Prostate gland (tissue), 2 donors: ENCODE data around the gene INTS3. TPM values are rescaled to one million over a fixed set of nuclear protein-coding genes. Genes with fewer than 3 reads are reported as not detected.
"Not testable (repeated sequence)": the region's sequence is repeated elsewhere in the genome, so short reads cannot be mapped to it uniquely, and the experiment has no call there.

Experiments
- DNase-seq: peaks from one replicate; pipeline ENCODE4 v3.0.0-alpha.2; 2019; ENCODE audit warnings: low spot score
- H3K27ac ChIP-seq, 2 donors: fragments of 200-600 bp; sonication (generic); 2 replicates each; pipeline ENCODE4 v1.5.1; 2017 to 2019
- H3K27me3 ChIP-seq: fragments of 200-600 bp; sonication (generic); replicated peaks from 2 replicates; pipeline ENCODE4 v1.5.1; 2019; ENCODE audit not compliant: insufficient read depth
- H3K36me3 ChIP-seq, 2 donors: fragments of 200-600 bp; sonication (generic); 1 replicate in 1 of 2; 2 replicates in 1 of 2; pipeline versions ENCODE4 v1.5.1 to v1.8.1; 2017 to 2019
- H3K4me1 ChIP-seq: fragments of 200-600 bp; sonication (generic); replicated peaks from 2 replicates; pipeline ENCODE4 v1.5.1; 2019
- H3K4me3 ChIP-seq, 2 donors: fragments of 200-600 bp; sonication (generic); 2 replicates each; pipeline ENCODE4 v1.5.1; 2017 to 2019
- H3K9me3 ChIP-seq: fragments of 200-600 bp; sonication (generic); 2 replicates; pipeline ENCODE4 v1.5.1; 2017
- POLR2A ChIP-seq: fragments of 450-650 bp; IDR thresholded peaks from one replicate; pipeline ENCODE4 v1.6.1; 2016; ENCODE audit warnings: antibody characterized with exemption, mild to moderate bottlenecking
- POLR2AphosphoS5 ChIP-seq: sonication (generic); formaldehyde crosslinking; IDR thresholded peaks from one replicate; pipeline ENCODE4 v1.6.1; 2017; ENCODE audit warnings: antibody characterized with exemption
- WGBS: methylation state at CpG from one replicate; pipeline ENCODE4 v1.1.5; 2018; 5-methylcytosine and 5-hydroxymethylcytosine counted together
- intact Hi-C: fragments of 100-400 bp; cut with DNase I; formaldehyde crosslinking; loops from one replicate; pipeline ENCODE4 v1.14.2; 2022
- total RNA-seq, 2 donors: library from RNA; depleted of rRNA; stranded (reverse); fragments of >200 nt; gene quantifications; one replicate each; pipeline ENCODE4 v1.1.0, GENCODE V29; 2016
- TF ChIP-seq, protein P1 (sequence below), 4 experiments: fragments of 200-600 bp in 2 of 4; fragments of 450-650 bp in 2 of 4; sonication (generic) in 2 of 4; IDR thresholded peaks; 1 replicate in 3 of 4; 2 replicates in 1 of 4; pipeline ENCODE4 v1.5.1; 2016 to 2019; ENCODE audit warnings: antibody characterized with exemption in 4 of 4, mild to moderate bottlenecking in 2 of 4, moderate library complexity in 2 of 4

The INTS3 gene
- total RNA-seq, 2 donors from 2014 or later, result 26.1 to 70.0 TPM

DNA sequence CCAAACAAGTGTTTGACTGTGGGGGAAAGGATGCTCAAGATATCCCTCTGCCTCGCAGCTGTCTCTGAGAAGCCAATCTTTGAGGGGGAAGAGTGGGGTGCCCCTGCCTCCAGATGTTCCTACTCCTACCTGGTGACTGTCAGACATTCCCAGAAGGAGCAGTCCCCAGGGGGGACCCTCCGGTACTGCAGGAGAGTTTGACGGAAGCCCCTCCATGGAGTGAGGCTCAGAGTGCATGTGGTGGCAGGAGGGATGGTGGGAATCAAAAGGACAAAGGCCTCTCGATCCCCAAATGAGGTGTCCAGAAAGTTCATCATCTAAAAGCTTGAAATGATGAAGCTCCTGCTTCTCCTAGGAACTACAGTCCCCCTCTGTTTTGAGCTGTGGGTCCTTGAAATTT, 52.7 kb downstream of the INTS3 start:
- no peak for DNase-seq
- no peaks in the 10 kb centered on the region for H3K9me3 ChIP-seq
- H3K4me1 ChIP-seq, result peaks cover 7% of the 10 kb centered on the region
- intact Hi-C loops, result no loop called here
- no peak overlapping the region for H3K4me3 ChIP-seq
- H3K36me3 ChIP-seq, result no peaks in the 10 kb centered on the region
- TF ChIP-seq POLR2A (no peak), POLR2AphosphoS5 (no peak)
- TF ChIP-seq, protein P1, sequence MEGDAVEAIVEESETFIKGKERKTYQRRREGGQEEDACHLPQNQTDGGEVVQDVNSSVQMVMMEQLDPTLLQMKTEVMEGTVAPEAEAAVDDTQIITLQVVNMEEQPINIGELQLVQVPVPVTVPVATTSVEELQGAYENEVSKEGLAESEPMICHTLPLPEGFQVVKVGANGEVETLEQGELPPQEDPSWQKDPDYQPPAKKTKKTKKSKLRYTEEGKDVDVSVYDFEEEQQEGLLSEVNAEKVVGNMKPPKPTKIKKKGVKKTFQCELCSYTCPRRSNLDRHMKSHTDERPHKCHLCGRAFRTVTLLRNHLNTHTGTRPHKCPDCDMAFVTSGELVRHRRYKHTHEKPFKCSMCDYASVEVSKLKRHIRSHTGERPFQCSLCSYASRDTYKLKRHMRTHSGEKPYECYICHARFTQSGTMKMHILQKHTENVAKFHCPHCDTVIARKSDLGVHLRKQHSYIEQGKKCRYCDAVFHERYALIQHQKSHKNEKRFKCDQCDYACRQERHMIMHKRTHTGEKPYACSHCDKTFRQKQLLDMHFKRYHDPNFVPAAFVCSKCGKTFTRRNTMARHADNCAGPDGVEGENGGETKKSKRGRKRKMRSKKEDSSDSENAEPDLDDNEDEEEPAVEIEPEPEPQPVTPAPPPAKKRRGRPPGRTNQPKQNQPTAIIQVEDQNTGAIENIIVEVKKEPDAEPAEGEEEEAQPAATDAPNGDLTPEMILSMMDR (IDR thresholded peaks at IDR 0.05), result no peak
- WGBS, result 83% methylated on average over 4 of the region's 4 CpGs
- H3K27me3 ChIP-seq, result no peaks in the 10 kb centered on the region
- no peak overlapping the region for H3K27ac ChIP-seq

DNA sequence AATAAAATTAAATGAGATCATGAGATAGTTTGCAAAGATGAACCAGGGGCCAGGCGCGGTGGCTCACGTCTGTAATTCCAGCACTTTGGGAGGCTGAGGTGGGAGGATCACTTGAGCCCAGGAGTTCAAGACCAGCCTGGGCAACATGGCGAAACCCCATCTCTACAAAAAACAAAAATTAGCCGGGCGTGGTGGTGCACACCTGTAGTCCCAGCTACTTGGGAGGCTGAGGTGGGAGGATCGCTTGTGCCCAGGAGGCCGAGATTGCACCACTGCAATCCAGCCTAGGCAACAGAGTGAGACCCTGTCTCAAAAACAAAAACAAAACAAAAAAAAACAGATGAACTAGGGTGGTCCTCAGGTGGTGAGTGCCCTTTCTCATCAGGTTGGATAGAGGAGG, 54.8 kb downstream of the INTS3 start:
- DNase-seq, H3K9me3 ChIP-seq, intact Hi-C loops, H3K36me3 ChIP-seq, H3K4me1 ChIP-seq, H3K27me3 ChIP-seq, H3K4me3 ChIP-seq: not testable (repeated sequence)
- peak overlapping the region; percentile 93 to 99 for H3K27ac ChIP-seq
- 86% methylated on average over 8 of the region's 8 CpGs for whole genome bisulfite sequencing

DNA sequence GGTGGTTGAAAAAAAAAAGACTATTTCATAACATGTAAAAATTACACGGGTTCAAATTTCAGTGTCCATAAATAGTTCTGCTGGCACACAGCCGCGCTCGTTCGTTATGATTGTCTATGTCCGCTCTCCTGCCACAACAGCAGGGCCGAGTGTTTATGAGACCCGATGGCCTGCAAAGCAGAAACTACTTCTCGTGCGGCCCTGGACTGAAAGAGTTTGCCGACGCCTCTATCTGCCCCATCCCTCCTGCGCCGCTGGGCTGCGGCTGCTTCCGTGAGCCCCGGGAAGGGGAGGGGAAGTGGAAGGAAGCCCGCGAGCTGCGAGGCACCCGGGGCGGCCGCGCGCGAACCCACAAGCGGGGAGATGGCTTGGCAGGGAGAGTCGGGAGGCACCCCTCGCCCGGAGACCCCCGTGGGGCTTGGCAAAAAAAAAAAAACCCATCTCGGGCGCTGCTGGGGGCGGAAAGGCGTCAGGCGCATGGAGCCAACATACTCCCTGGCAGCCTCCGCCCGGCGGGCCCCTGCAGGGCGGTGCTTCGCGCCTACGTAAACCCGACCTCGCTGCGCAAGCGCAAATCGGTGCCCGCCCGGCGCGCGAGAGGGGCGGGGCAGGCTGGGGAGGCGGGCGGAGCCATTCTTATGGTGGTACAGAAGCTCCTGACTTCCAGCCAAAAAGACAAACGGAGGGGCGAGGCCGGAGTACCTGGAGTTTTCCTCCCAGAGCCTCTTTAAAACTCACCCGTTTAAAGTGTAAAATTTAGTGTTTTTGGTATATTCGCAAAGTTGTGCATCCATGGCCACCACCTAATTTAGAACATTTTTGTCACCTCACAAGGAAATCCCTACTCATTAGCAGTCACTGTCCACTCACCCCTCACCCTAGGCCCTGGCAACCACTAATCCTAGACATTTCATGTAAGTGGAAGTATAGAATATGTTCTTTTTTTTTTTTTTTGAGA, 55.7 kb downstream of the INTS3 start:
- H3K4me1 ChIP-seq, result no peaks in the 10 kb centered on the region
- H3K27ac ChIP-seq, result peak overlapping the region; percentile 93 to 99
- H3K36me3 ChIP-seq, result no peaks in the 10 kb centered on the region
- peak; percentile 87 for DNase-seq
- peak; percentile 89 for TF ChIP-seq POLR2A
- peak; percentile 98 for TF ChIP-seq POLR2AphosphoS5
- TF ChIP-seq, protein P1 (IDR thresholded peaks at IDR 0.05), result peak in 2 of 4 experiments; percentile 35 to 41
- H3K27me3 ChIP-seq, result no peaks in the 10 kb centered on the region
- H3K9me3 ChIP-seq, result no peaks in the 10 kb centered on the region
- peak overlapping the region; percentile 57 to 73 for H3K4me3 ChIP-seq
- under 1% methylated on average over 51 of the region's 61 CpGs for WGBS
- intact Hi-C loops, result no loop called here

DNA sequence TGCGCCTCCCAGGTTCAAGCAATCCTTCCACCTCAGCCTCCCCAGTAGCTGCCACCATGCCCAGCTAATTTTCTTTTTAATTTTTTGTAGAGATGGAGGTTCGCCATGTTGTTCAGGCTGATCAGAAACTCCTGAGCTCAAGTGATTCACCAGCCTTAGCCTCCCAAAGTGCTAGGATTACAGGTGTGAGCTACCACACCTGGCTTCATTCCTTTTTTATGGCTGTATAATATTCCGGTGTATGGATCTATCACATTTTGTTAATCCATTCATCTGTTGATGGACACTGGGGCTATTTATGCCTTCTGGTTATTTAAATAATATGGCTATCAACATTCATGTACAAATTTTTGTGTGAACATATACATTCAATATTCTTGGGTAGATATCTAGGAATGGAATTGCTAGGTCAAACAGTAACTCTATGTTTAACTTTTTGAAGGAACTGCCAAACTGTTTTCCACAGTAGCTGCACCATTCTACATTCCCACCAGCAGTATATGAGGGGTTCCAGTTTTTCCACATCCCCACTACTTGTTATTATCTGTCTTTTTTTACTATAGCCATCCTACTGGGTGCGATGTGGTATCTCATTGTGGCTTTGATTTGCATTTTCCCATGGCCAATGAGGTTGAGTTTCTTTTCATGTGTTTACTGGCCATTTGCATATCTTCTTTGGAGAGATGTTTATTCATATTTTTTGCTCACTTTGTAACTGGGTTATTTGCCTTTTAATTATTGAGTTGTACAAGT, 58.4 kb downstream of the INTS3 start:
- DNase-seq, result no peak
- intact Hi-C loops, result no loop called here
- Histone ChIP-seq H3K27ac (no peak overlapping the region), H3K36me3 (no peaks in the 10 kb centered on the region), H3K9me3 (no peaks in the 10 kb centered on the region), H3K27me3 (no peaks in the 10 kb centered on the region), H3K4me1 (no peaks in the 10 kb centered on the region), H3K4me3 (no peak overlapping the region)
- TF ChIP-seq POLR2AphosphoS5 (no peak), POLR2A (no peak)
- TF ChIP-seq, protein P1 (IDR thresholded peaks at IDR 0.05), result no peak
- WGBS, result 97% methylated on average over 4 of the region's 4 CpGs

DNA sequence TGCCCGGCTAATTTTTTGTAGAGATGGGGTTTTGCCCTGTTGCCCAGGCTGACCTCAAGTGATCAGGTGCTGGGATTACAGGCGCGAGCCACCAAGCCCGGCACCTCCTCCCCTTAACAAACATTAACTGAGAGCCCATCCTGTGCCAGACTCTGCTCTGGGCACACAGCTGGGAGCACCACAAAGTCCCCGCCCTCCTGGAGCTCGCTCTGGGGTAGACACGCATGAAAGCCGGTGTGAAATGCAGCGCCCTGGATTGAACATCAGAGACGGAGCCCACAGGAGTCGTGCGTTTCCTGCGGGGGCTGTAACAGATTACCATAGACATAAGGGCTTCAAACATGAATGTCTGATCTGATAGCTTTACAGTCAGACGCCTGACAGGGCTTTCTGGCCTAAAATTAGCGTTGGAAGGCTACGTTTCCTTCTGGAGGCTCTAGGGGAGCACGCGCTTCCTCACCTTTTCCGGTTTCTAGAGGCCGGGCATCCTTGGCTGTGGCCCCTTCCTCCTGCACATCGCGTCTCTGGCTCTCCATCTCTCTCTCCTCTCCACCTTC, 61.7 kb downstream of the INTS3 start:
- intact Hi-C loops, result loop anchor here (2.0 to 10.0 kb wide), 2 partner anchors 133 to 485 kb away; partner anchors contain the start of genes GATAD2B and HAX1
- H3K27ac ChIP-seq, result peak overlapping the region; percentile 82
- H3K36me3 ChIP-seq, result no peaks in the 10 kb centered on the region
- H3K4me1 ChIP-seq, result no peaks in the 10 kb centered on the region
- no peak for DNase-seq
- H3K27me3 ChIP-seq, result no peaks in the 10 kb centered on the region
- H3K9me3 ChIP-seq, result no peaks in the 10 kb centered on the region
- H3K4me3 ChIP-seq, result peak overlapping the region in 1 of 2 donors; percentile 16
- WGBS, result 35% methylated on average over 22 of the region's 22 CpGs
- TF ChIP-seq POLR2AphosphoS5 (no peak), POLR2A (no peak)
- TF ChIP-seq, protein P1 (IDR thresholded peaks at IDR 0.05), result no peak
